GM23248 (cell line): Measurements from ENCODE around the gene EVI5L. TPM values are rescaled to one million over a fixed set of nuclear protein-coding genes. Genes with fewer than 3 reads are reported as not detected.

Experiments used
- DNase-seq: peaks from one replicate; pipeline ENCODE4 v3.0.0-alpha.2; 2015
- H2AFZ ChIP-seq: fragments of 200-600 bp; sonication (generic); 2 replicates; pipeline ENCODE4 v1.6.1; 2016; ENCODE audit warnings: antibody characterized with exemption
- H3F3A ChIP-seq: fragments of 200-600 bp; sonication (generic); 2 replicates; pipeline ENCODE4 v1.6.1; 2016; ENCODE audit warnings: mild to moderate bottlenecking, antibody characterized with exemption, mixed run types; ENCODE audit not compliant: insufficient read depth
- H3K27ac ChIP-seq: fragments of 200-600 bp; sonication (generic); 2 replicates; pipeline ENCODE4 v1.5.1; 2016; ENCODE audit warnings: mild to moderate bottlenecking
- H3K27me3 ChIP-seq: fragments of 200-600 bp; sonication (generic); replicated peaks from 2 replicates; pipeline ENCODE4 v1.6.1; 2016; ENCODE audit warnings: mild to moderate bottlenecking; ENCODE audit not compliant: insufficient read depth
- H3K36me3 ChIP-seq: fragments of 200-600 bp; sonication (generic); 2 replicates; pipeline ENCODE4 v1.6.1; 2016; ENCODE audit warnings: low read depth, mild to moderate bottlenecking
- H3K4me1 ChIP-seq: fragments of 200-600 bp; sonication (generic); 2 replicates; pipeline ENCODE4 v1.6.1; 2016; ENCODE audit warnings: mild to moderate bottlenecking; ENCODE audit not compliant: insufficient read depth
- H3K4me2 ChIP-seq: fragments of 200-600 bp; sonication (generic); one replicate; pipeline ENCODE4 v1.6.1; 2016; ENCODE audit warnings: mild to moderate bottlenecking; ENCODE audit not compliant: unreplicated experiment
- H3K4me3 ChIP-seq: fragments of 200-600 bp; sonication (generic); 2 replicates; pipeline ENCODE4 v1.5.1; 2016; ENCODE audit warnings: mild to moderate bottlenecking
- H3K79me2 ChIP-seq: fragments of 200-600 bp; sonication (generic); 2 replicates; pipeline ENCODE4 v1.6.1; 2016; ENCODE audit warnings: mild to moderate bottlenecking; ENCODE audit not compliant: insufficient read depth
- H3K9ac ChIP-seq: fragments of 200-600 bp; sonication (generic); 2 replicates; pipeline ENCODE4 v1.6.1; 2016; ENCODE audit warnings: mild to moderate bottlenecking
- H3K9me2 ChIP-seq: fragments of 200-600 bp; sonication (generic); 2 replicates; pipeline ENCODE4 v1.6.1; 2016; ENCODE audit warnings: mixed run types, mild to moderate bottlenecking, moderate library complexity; ENCODE audit not compliant: insufficient read depth
- H3K9me3 ChIP-seq: fragments of 200-600 bp; sonication (generic); one replicate; pipeline ENCODE4 v1.6.1; 2017; ENCODE audit warnings: low read depth
- H4K20me1 ChIP-seq: fragments of 200-600 bp; sonication (generic); 2 replicates; pipeline ENCODE4 v1.6.0; 2016; ENCODE audit not compliant: insufficient read depth
- EZH2 ChIP-seq: fragments of 200-600 bp; sonication (generic); IDR thresholded peaks from 2 replicates; pipeline ENCODE4 v1.6.1; 2018; ENCODE audit warnings: antibody characterized with exemption, mild to moderate bottlenecking; ENCODE audit not compliant: insufficient read depth, poor library complexity, severe bottlenecking
- EZH2phosphoT487 ChIP-seq: fragments of 200-600 bp; sonication (generic); IDR thresholded peaks from 2 replicates; pipeline ENCODE4 v1.6.1; 2018; ENCODE audit warnings: antibody characterized with exemption, moderate library complexity, mild to moderate bottlenecking, low read depth; ENCODE audit not compliant: insufficient read depth
- WGBS, 2 experiments: methylation state at CpG; one replicate each; pipeline ENCODE4 v1.1.6; 2015 to 2017; ENCODE audit warnings: low lambda C conversion rate in 2 of 2, low coverage in 1 of 2; ENCODE audit errors: missing lambda C conversion rate in 2 of 2; 5-methylcytosine and 5-hydroxymethylcytosine counted together
- in situ Hi-C: fragments of 300-500 bp; cut with MboI; formaldehyde crosslinking; loops from 2 replicates; pipeline ENCODE4 v1.15.0; 2020
- polyA plus RNA-seq: library from polyadenylated mRNA; unstranded; fragments of >200 nt; fragmentation: Nextera tagmentation; extraction: Ambion mirVana; gene quantifications from 2 replicates; pipeline ENCODE4 v1.2.1, GENCODE V29; 2016
- total RNA-seq: library from RNA; depleted of rRNA; stranded (reverse); fragments of >200 nt; shearing (Covaris generic); gene quantifications from 2 replicates; pipeline ENCODE4 v1.2.3, GENCODE V29; 2014

Gene EVI5L
- total and polyA plus RNA-seq, 2 experiments from 2014 or later, result 6.9 to 24.3 TPM

DNA sequence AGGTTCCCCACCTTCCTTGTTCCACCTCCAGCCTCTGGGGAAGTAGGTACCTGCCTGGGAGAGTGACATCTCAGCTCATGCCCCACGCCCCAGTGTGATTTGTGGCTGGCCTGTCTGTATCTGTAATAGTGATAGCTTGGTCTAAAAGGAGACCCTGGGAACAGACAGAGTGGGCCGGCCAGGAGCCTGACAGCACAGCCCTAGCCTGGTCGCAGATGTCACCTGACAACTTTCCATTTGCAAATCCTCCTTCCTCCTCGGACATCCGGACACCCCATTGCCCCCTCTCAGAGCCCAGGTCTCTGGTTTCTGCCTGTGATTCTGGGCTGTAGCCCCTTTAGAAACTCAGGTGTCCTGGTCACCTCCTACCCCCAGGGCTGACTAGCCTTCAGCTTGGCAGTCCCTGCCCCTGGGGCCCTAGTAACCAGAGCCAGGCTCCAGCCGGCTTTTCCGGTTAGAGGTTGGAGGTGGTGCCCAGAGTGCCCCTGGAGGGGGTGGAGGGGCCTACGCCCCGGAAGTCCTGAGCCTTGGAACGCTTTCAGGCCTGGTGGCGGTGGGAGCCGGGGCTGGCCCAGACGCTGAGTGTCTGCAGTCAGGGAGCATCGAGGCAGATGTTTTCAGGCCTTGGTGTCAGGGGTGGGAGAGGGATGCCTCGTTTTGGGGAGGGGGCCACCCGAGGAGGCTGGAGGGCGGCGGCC lies 64.7 kb downstream of the EVI5L start:
- 66% methylated on average over 17 to 18 of the region's 18 CpGs for WGBS, 2 experiments
- in situ Hi-C loops, result no loop called here
- TF ChIP-seq EZH2, result no peak
- no peak for TF ChIP-seq EZH2phosphoT487

DNA sequence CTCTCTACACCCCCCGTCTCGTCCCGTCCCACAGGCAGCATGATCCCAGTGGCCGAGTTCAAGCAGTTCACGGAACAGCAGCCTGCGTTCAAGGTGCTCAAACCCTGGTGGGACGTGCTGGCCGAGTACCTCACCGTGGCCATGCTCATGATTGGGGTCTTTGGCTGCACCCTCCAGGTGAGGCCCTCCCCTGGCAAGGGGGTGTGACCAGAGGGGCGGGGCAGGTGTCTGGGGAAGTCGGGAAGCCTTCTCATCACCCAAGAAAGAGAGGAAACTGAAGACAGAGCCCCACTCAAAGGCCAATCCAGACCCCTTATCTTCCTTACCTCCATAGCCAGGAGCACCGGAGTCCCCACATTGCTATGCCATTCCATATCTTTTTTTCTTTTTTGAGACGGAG lies 65.5 kb downstream of the EVI5L start:
- Histone ChIP-seq H3K27ac (no peak overlapping the region), H3K9me2 (no peaks in the 10 kb centered on the region), H3K9ac (no peak overlapping the region), H3K36me3 (no peaks in the 10 kb centered on the region), H3K4me1 (no peaks in the 10 kb centered on the region), H3K4me2 (no peak overlapping the region), H3K9me3 (no peaks in the 10 kb centered on the region), H3K27me3 (no peaks in the 10 kb centered on the region), H3K4me3 (no peak overlapping the region), H3K79me2 (no peaks in the 10 kb centered on the region), H3F3A (no peaks in the 10 kb centered on the region), H4K20me1 (no peaks in the 10 kb centered on the region), H2AFZ (no peak overlapping the region)
- 85 to 90% methylated on average over 13 of the region's 13 CpGs for WGBS, 2 experiments
- in situ Hi-C loops, result no loop called here
- TF ChIP-seq EZH2phosphoT487, result no peak
- TF ChIP-seq EZH2, result no peak
- no peak for DNase-seq

More for the DNA sequence above, 64.7 kb downstream of the EVI5L start:
- no peak overlapping the region for H3K4me3 ChIP-seq
- DNase-seq, result no peak
- no peak overlapping the region for H3K9ac ChIP-seq
- H3K27me3 ChIP-seq, result no peaks in the 10 kb centered on the region
- H3K4me2 ChIP-seq, result no peak overlapping the region
- no peaks in the 10 kb centered on the region for H4K20me1 ChIP-seq
- no peaks in the 10 kb centered on the region for H3K79me2 ChIP-seq
- H2AFZ ChIP-seq, result no peak overlapping the region
- H3K9me3 ChIP-seq, result no peaks in the 10 kb centered on the region
- no peak overlapping the region for H3K27ac ChIP-seq
- no peaks in the 10 kb centered on the region for H3K4me1 ChIP-seq
- no peaks in the 10 kb centered on the region for H3F3A ChIP-seq
- H3K36me3 ChIP-seq, result no peaks in the 10 kb centered on the region
- no peaks in the 10 kb centered on the region for H3K9me2 ChIP-seq

DNA sequence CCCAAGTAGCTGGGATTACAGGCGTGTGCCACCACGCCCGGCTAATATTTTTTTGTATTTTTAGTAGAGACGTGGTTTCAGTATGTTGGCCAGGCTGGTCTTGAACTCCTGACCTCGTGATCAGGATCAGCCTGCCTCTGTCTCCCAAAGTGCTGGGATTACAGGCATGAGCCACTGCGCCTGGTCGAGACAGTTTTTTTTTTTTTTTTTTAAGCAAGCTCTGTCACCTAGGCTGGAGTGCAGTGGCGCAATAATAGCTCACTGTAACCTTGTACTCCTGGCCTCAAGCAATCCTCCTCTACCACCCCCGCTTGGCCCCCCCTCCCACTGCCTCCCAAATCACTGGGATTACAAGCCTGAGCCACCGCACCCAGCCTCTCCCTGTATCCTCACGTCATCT lies 67.3 kb downstream of the EVI5L start:
- Histone ChIP-seq H3K27me3 (no peaks in the 10 kb centered on the region), H3K4me1 (0 out of 2 replicates have a peak, but pooled peaks cover under 1% of the 10 kb centered on the region), H4K20me1 (no peaks in the 10 kb centered on the region), H2AFZ (no peak overlapping the region), H3K9me2 (no peaks in the 10 kb centered on the region), H3K36me3 (no peaks in the 10 kb centered on the region), H3K9me3 (no peaks in the 10 kb centered on the region), H3F3A (no peaks in the 10 kb centered on the region), H3K79me2 (0 out of 2 replicates have a peak, but pooled peaks cover 6% of the 10 kb centered on the region), H3K27ac (no peak overlapping the region), H3K4me3 (no peak overlapping the region), H3K9ac (no peak overlapping the region), H3K4me2 (no peak overlapping the region)
- in situ Hi-C loops, result no loop called here
- 92 to 95% methylated on average over 8 to 11 of the region's 11 CpGs for WGBS, 2 experiments
- DNase-seq, result no peak
- TF ChIP-seq EZH2 (no peak), EZH2phosphoT487 (no peak)

GRCh38 chr19:7898967-7899366 lies 68.9 kb downstream of the EVI5L start:
- Histone ChIP-seq H2AFZ (no peak overlapping the region), H3F3A (no peaks in the 10 kb centered on the region), H3K27ac (no peak overlapping the region), H4K20me1 (no peaks in the 10 kb centered on the region), H3K36me3 (no peaks in the 10 kb centered on the region), H3K9me2 (no peaks in the 10 kb centered on the region), H3K4me3 (no peak overlapping the region), H3K79me2 (0 out of 2 replicates have a peak, but pooled peaks cover 8% of the 10 kb centered on the region), H3K27me3 (no peaks in the 10 kb centered on the region), H3K9ac (no peak overlapping the region), H3K9me3 (no peaks in the 10 kb centered on the region), H3K4me1 (0 out of 2 replicates have a peak, but pooled peaks cover 3% of the 10 kb centered on the region), H3K4me2 (no peak overlapping the region)
- DNase-seq, result no peak
- in situ Hi-C loops, result no loop called here
- TF ChIP-seq EZH2phosphoT487 (no peak), EZH2 (no peak)
- 96 to 98% methylated on average over 16 of the region's 16 CpGs for WGBS, 2 experiments
